AG04449 (cell line): Measurements from ENCODE around the gene HIPK3.
"Not testable (repeated sequence)": the region's sequence is repeated elsewhere in the genome, so short reads cannot be mapped to it uniquely, and the experiment has no call there.

Experiments
- CTCF ChIA-PET: fragments of 350-600 bp; formaldehyde crosslinking; extraction: SDS; loops from one replicate; lab custom pipeline; 2021; ENCODE audit warnings: antibody characterized with exemption; lab: Yijun Ruan, JAX
- POLR2A ChIA-PET: fragments of 400-600, 350-600 bp; formaldehyde crosslinking; extraction: SDS; loops from one replicate; lab custom pipeline; 2020; ENCODE audit warnings: antibody characterized with exemption, inconsistent platforms; lab: Yijun Ruan, JAX
- DNase-seq: peaks from one replicate; pipeline ENCODE4 v3.0.0-alpha.2; 2010; ENCODE audit warnings: low read depth, low spot score
- H3K4me3 ChIP-seq: 2 replicates; pipeline ENCODE4 v1.5.1; 2011; ENCODE audit warnings: low read depth, mild to moderate bottlenecking, control low read depth, low read length
- CTCF ChIP-seq: IDR thresholded peaks from one replicate; pipeline ENCODE4 v1.5.1; 2011; ENCODE audit warnings: mild to moderate bottlenecking, moderate library complexity, low read length, control low read depth, inconsistent platforms; ENCODE audit not compliant: insufficient read depth; ENCODE audit errors: missing control alignments

The HIPK3 gene

DNA sequence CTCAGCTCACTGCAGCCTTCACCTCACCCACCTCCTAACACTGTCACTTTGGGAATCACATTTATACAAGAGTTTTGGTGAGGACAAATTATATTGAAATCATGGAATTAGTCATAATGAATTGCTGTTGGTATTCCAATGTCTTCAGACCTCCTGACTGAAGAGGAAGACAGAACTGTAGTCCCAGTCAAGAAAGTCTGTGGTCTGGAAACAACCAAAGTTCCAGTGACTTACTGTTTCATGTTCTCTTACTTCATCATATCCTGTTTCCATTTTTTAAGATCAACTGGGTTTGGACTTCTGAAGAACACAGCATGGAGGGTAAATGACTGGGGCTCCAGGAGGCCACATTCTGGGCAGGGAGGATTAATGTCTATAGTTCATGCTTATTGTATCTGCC lies 43.0 kb upstream of the HIPK3 start:
- POLR2A ChIA-PET: no interaction called here
- DNase-seq: no peak
- CTCF ChIA-PET: interaction anchor here (0.9 kb wide), 1 partner anchor 47 kb away, joined by 3 read pairs; no protein-coding TSS in a partner anchor
- TF ChIP-seq CTCF: no peak
- no peak overlapping the region for H3K4me3 ChIP-seq

DNA sequence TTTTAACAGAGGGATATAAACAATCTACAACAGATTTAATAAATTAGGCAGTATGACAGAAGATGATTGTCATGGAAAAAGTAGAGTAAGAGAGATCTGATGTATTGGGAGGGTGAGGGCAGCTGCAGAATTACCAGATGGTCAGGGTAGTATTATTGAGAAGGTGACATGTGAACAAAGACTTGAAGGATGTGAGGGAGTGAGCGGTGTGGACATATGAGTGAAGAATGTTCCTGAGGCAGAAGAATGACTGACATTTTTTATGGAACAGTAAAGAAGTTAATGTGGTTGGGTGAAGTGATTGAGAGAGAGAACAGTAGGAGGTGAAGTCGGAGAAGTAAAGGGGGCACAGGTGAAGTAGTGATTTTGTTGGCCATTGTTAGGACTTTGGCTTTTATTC lies 42.4 kb upstream of the HIPK3 start:
- CTCF ChIA-PET: interaction anchor here (0.9 kb wide), 1 partner anchor 48 kb away, joined by 3 read pairs; no protein-coding TSS in a partner anchor
- POLR2A ChIA-PET: no interaction called here
- no peak for DNase-seq

GRCh38 chr11:33216676-33217075 lies 40.5 kb upstream of the HIPK3 start:
- CTCF ChIA-PET, H3K4me3 ChIP-seq, POLR2A ChIA-PET, DNase-seq: not testable (repeated sequence)

More for the DNA sequence above, 42.4 kb upstream of the HIPK3 start:
- TF ChIP-seq CTCF: no peak
- H3K4me3 ChIP-seq: no peak overlapping the region

- no peak for TF ChIP-seq CTCF
- no peak overlapping the region for H3K4me3 ChIP-seq
- DNase-seq: no peak
- CTCF ChIA-PET: no interaction called here
- POLR2A ChIA-PET: no interaction called here
These were observed 35.0 kb upstream of the HIPK3 start for GRCh38 chr11:33222052-33222750.

GRCh38 chr11:33225371-33225770 lies 31.8 kb upstream of the HIPK3 start:
- DNase-seq: no peak
- H3K4me3 ChIP-seq: no peak overlapping the region
- ChIA-PET POLR2A (no interaction called here), CTCF (no interaction called here)
- TF ChIP-seq CTCF: no peak

- ChIA-PET CTCF (no interaction called here), POLR2A (no interaction called here)
- DNase-seq: no peak
- TF ChIP-seq CTCF: no peak
- H3K4me3 ChIP-seq: no peak overlapping the region
These were observed 29.5 kb upstream of the HIPK3 start for GRCh38 chr11:33227578-33228261.
